IMR-90 (cell line): ENCODE measurements around the gene PDCD1. TPM values are rescaled to one million over a fixed set of nuclear protein-coding genes. Genes with fewer than 3 reads are reported as not detected.

Experiments used
- ATAC-seq: fragments of 200-7000 bp; cut with Tn5 transposase; 2 replicates; pipeline ENCODE4 v1.9.1; 2020; ENCODE audit warnings: low read depth, mild to moderate bottlenecking, moderate library complexity
- BruUV-seq: library from RNA; stranded (reverse); fragments of 400-500 nt; replicated peaks from 2 replicates; lab custom pipeline; 2021; lab: Mats Ljungman, UMichigan
- CTCF ChIA-PET: fragments of 300-600 bp; formaldehyde crosslinking; extraction: SDS; loops from one replicate; lab custom pipeline; 2021; ENCODE audit warnings: antibody characterized with exemption; lab: Yijun Ruan, JAX
- POLR2A ChIA-PET: fragments of 300-600 bp; sonication (Branson Sonifier 250); formaldehyde crosslinking; loops from one replicate; lab custom pipeline; 2022; ENCODE audit warnings: antibody characterized with exemption; ENCODE audit not compliant: unreplicated experiment; lab: Charles Lee
- DNase-seq: peaks from one replicate; pipeline ENCODE4 v3.0.0; 2013
- H2AFZ ChIP-seq: replicated peaks from 2 replicates; pipeline ENCODE3; 2013; ENCODE audit warnings: low read length, mild to moderate bottlenecking; ENCODE audit not compliant: poor library complexity
- H2AK5ac ChIP-seq: 2 replicates; pipeline ENCODE4 v1.6.1; 2013; ENCODE audit warnings: low read depth, low read length, inconsistent platforms
- H2AK9ac ChIP-seq: replicated peaks from 2 replicates; pipeline ENCODE3; 2013; ENCODE audit warnings: mild to moderate bottlenecking, low read depth, low read length, moderate library complexity; ENCODE audit not compliant: poor library complexity
- H2BK120ac ChIP-seq: 2 replicates; pipeline ENCODE4 v1.6.1; 2013; ENCODE audit warnings: low read depth, low read length, inconsistent platforms
- H2BK15ac ChIP-seq: 3 replicates; pipeline ENCODE4 v1.6.1; 2013; ENCODE audit warnings: low read depth, low read length, inconsistent platforms
- H2BK20ac ChIP-seq: 2 replicates; pipeline ENCODE4 v1.6.1; 2013; ENCODE audit warnings: low read depth, mild to moderate bottlenecking, inconsistent platforms, low read length, moderate library complexity
- H2BK5ac ChIP-seq: 2 replicates; pipeline ENCODE4 v1.6.1; 2013; ENCODE audit warnings: mild to moderate bottlenecking, low read depth, low read length, inconsistent platforms; ENCODE audit not compliant: poor library complexity, severe bottlenecking
- H3K14ac ChIP-seq: replicated peaks from 2 replicates; pipeline ENCODE4 v1.6.1; 2013; ENCODE audit warnings: low read depth, low read length, inconsistent platforms
- H3K18ac ChIP-seq: 2 replicates; pipeline ENCODE4 v1.6.1; 2013; ENCODE audit warnings: low read depth, low read length, control low read depth
- H3K23ac ChIP-seq: 2 replicates; pipeline ENCODE4 v1.6.1; 2013; ENCODE audit warnings: low read depth, low read length, inconsistent platforms
- H3K27ac ChIP-seq: 2 replicates; pipeline ENCODE4 v1.5.1; 2013; ENCODE audit warnings: mild to moderate bottlenecking, control low read depth, low read length; ENCODE audit not compliant: insufficient read depth
- H3K27me3 ChIP-seq: 2 replicates; pipeline ENCODE4 v1.6.1; 2013; ENCODE audit warnings: low read length; ENCODE audit not compliant: control insufficient read depth, insufficient read depth
- H3K36me3 ChIP-seq: 2 replicates; pipeline ENCODE4 v1.6.1; 2013; ENCODE audit warnings: low read length, mixed read lengths; ENCODE audit not compliant: control insufficient read depth, insufficient read depth
- H3K4ac ChIP-seq: 2 replicates; pipeline ENCODE4 v1.6.1; 2013; ENCODE audit warnings: low read depth, low read length, inconsistent platforms
- H3K4me1 ChIP-seq: 2 replicates; pipeline ENCODE4 v1.6.1; 2013; ENCODE audit warnings: low read length, mixed read lengths; ENCODE audit not compliant: control insufficient read depth, insufficient read depth
- H3K4me2 ChIP-seq: 2 replicates; pipeline ENCODE4 v1.6.1; 2013; ENCODE audit warnings: low read depth, mild to moderate bottlenecking, control low read depth, low read length, moderate library complexity
- H3K4me3 ChIP-seq: 2 replicates; pipeline ENCODE4 v1.5.1; 2013; ENCODE audit warnings: low read depth, mild to moderate bottlenecking, control low read depth, low read length, moderate library complexity; ENCODE audit not compliant: insufficient read depth
- H3K56ac ChIP-seq: 2 replicates; pipeline ENCODE4 v1.6.1; 2013; ENCODE audit warnings: low read length, inconsistent platforms; ENCODE audit not compliant: insufficient read depth; ENCODE audit errors: extremely low read depth
- H3K79me1 ChIP-seq, 2 experiments: 2 replicates each; pipeline ENCODE4 v1.6.1; 2013; ENCODE audit warnings: low read length in 2 of 2, inconsistent platforms in 1 of 2, low read depth in 1 of 2
- H3K9ac ChIP-seq: 2 replicates; pipeline ENCODE4 v1.6.1; 2013; ENCODE audit warnings: low read depth, low read length, control low read depth
- H3K9me1 ChIP-seq: 2 replicates; pipeline ENCODE4 v1.6.1; 2013; ENCODE audit warnings: low read length, inconsistent platforms; ENCODE audit not compliant: insufficient read depth
- H3K9me3 ChIP-seq: 2 replicates; pipeline ENCODE4 v1.6.1; 2013; ENCODE audit warnings: low read length; ENCODE audit not compliant: control insufficient read depth, insufficient read depth
- H4K20me1 ChIP-seq: 2 replicates; pipeline ENCODE4 v1.6.1; 2013; ENCODE audit warnings: low read length, inconsistent platforms; ENCODE audit not compliant: insufficient read depth
- H4K5ac ChIP-seq: 2 replicates; pipeline ENCODE4 v1.6.1; 2013; ENCODE audit warnings: mild to moderate bottlenecking, low read depth, low read length, control low read depth
- H4K8ac ChIP-seq, 2 experiments: 2 replicates each; pipeline ENCODE4 v1.6.1; 2013; ENCODE audit warnings: low read depth in 2 of 2, low read length in 2 of 2, control low read depth in 1 of 2, inconsistent platforms in 1 of 2
- H4K91ac ChIP-seq: 2 replicates; pipeline ENCODE4 v1.6.1; 2013; ENCODE audit warnings: low read depth, low read length, inconsistent platforms; ENCODE audit not compliant: insufficient read depth
- BHLHE40 ChIP-seq: fragments of 150-350 bp; IDR thresholded peaks from 2 replicates; pipeline ENCODE4 v1.6.1; 2016; ENCODE audit warnings: mild to moderate bottlenecking, low read depth, low read length
- CEBPB ChIP-seq: IDR thresholded peaks from 2 replicates; pipeline ENCODE4 v1.6.1; 2012; ENCODE audit warnings: low read depth, low read length, improper control_type of control experiment
- CHD1 ChIP-seq: IDR thresholded peaks from 2 replicates; pipeline ENCODE4 v1.6.1; 2012; ENCODE audit warnings: low read depth, low read length, improper control_type of control experiment
- ELK1 ChIP-seq: fragments of 150-350 bp; IDR thresholded peaks from 2 replicates; pipeline ENCODE4 v1.6.1; 2016; ENCODE audit warnings: low read depth, mild to moderate bottlenecking, low read length, moderate library complexity, borderline replicate concordance
- FOS ChIP-seq: fragments of 150-350 bp; IDR thresholded peaks from 2 replicates; pipeline ENCODE4 v1.6.1; 2016; ENCODE audit warnings: low read depth, low read length
- MAFK ChIP-seq: IDR thresholded peaks from 2 replicates; pipeline ENCODE4 v1.6.1; 2012; ENCODE audit warnings: low read depth, low read length, improper control_type of control experiment
- MXI1 ChIP-seq: IDR thresholded peaks from 2 replicates; pipeline ENCODE4 v1.6.1; 2012; ENCODE audit warnings: low read depth, mild to moderate bottlenecking, low read length, moderate library complexity, borderline replicate concordance
- NFE2L2 ChIP-seq: fragments of 150-350 bp; IDR thresholded peaks from 2 replicates; pipeline ENCODE4 v1.6.1; 2016; ENCODE audit warnings: low read depth, mild to moderate bottlenecking, low read length
- RAD21 ChIP-seq: IDR thresholded peaks from 2 replicates; pipeline ENCODE4 v1.6.1; 2012; ENCODE audit warnings: low read length, improper control_type of control experiment
- RCOR1 ChIP-seq: IDR thresholded peaks from 2 replicates; pipeline ENCODE4 v1.6.1; 2012; ENCODE audit warnings: mild to moderate bottlenecking, low read length, improper control_type of control experiment; ENCODE audit not compliant: insufficient replicate concordance
- RFX5 ChIP-seq: IDR thresholded peaks from 2 replicates; pipeline ENCODE4 v1.8.0; 2012; ENCODE audit warnings: low read depth, mild to moderate bottlenecking, low read length, moderate library complexity
- WGBS, 2 experiments: methylation state at CpG; one replicate each; pipeline versions ENCODE4 v1.1.5 to v1.1.7; 2013; ENCODE audit warnings: missing lambda C conversion rate in 2 of 2; ENCODE audit not compliant: insufficient read length in 1 of 2; ENCODE audit errors: extremely low coverage in 2 of 2; 5-methylcytosine and 5-hydroxymethylcytosine counted together
- dilution Hi-C: fragments of 300-500 bp; cut with HindIII; formaldehyde crosslinking; loops from one replicate; pipeline ENCODE4 v1.14.3; 2018; ENCODE audit warnings: low sequenced_read_pairs; ENCODE audit not compliant: unreplicated experiment
- in situ Hi-C: fragments of 300-500 bp; cut with MboI; formaldehyde crosslinking; loops from 3 replicates; pipeline ENCODE4 v1.14.3; 2019; ENCODE audit warnings: low sequenced_read_pairs, inconsistent platforms, mixed read lengths
- intact Hi-C: fragments of 100-400 bp; cut with micrococcal nuclease; formaldehyde crosslinking; loops from 2 replicates; pipeline ENCODE4 v1.10.0; 2022
- polyA plus RNA-seq, 3 experiments: library from polyadenylated mRNA; depleted of rRNA; stranded (reverse); fragments of >200 nt; gene quantifications; 2 replicates each; pipeline ENCODE4 v1.2.3, GENCODE V29; 2012; ENCODE audit warnings: low replicate concordance in 1 of 3
- total RNA-seq: library from RNA; depleted of rRNA; stranded (reverse); fragments of >200 nt; gene quantifications from 2 replicates; pipeline ENCODE4 v1.2.3, GENCODE V29; 2012

Gene PDCD1
- total and polyA plus RNA-seq, 2 of the 4 experiments (the other 2 are of a cell fraction): not detected

GRCh38 chr2:241808721-241809382 lies 49.8 kb downstream of the PDCD1 start, which contains the start of gene NEU4:
Gene NEU4 (plus strand): TSS chr2:241809193. CDS start chr2:241814485, 5,292 bp downstream.
- no peak within 1 kb of the TSS for H4K8ac ChIP-seq
- TF ChIP-seq RAD21: no peak
- TF ChIP-seq FOS: no peak
- TF ChIP-seq RFX5: no peak
- TF ChIP-seq CEBPB: no peak
- TF ChIP-seq NFE2L2: no peak
- TF ChIP-seq RCOR1: no peak
- TF ChIP-seq MAFK: no peak
- no peak for TF ChIP-seq ELK1
- TF ChIP-seq MXI1: no peak
- TF ChIP-seq BHLHE40: no peak
- no peak for TF ChIP-seq CHD1
- no peak within 1 kb of the TSS for H3K4me2 ChIP-seq
- H3K36me3 ChIP-seq: no peaks in the 10 kb centered on the region
- no peak within 1 kb of the TSS for H2BK20ac ChIP-seq
- H3K56ac ChIP-seq: no peak within 1 kb of the TSS
- peak within 1 kb of the TSS; percentile 49 for H2AFZ ChIP-seq
- dilution Hi-C loops: no loop called here
- no peak within 1 kb of the TSS for H2AK5ac ChIP-seq
- no peak within 1 kb of the TSS for H3K23ac ChIP-seq
- CTCF ChIA-PET: no interaction called here
- peaks cover 23% of the 10 kb centered on the region for H3K27me3 ChIP-seq
- H3K4me1 ChIP-seq: peaks cover 6% of the 10 kb centered on the region; the same call in 1 of the 2 replicates
- H4K5ac ChIP-seq: no peak within 1 kb of the TSS
- 77% methylated on average over 26 of the region's 31 CpGs; no CpG with 5 or more reads in 1 of the 2 experiments for whole genome bisulfite sequencing, 2 experiments
- no peaks in the 10 kb centered on the region for H3K9me3 ChIP-seq
- H3K14ac ChIP-seq: no peak within 1 kb of the TSS
- no peak within 1 kb of the TSS for H3K9ac ChIP-seq
- H2AK9ac ChIP-seq: no peak within 1 kb of the TSS
- no peaks in the 10 kb centered on the region for H3K9me1 ChIP-seq
- no peak within 1 kb of the TSS for H2BK120ac ChIP-seq
- H4K20me1 ChIP-seq: no peaks in the 10 kb centered on the region
- no peak within 1 kb of the TSS for H2BK15ac ChIP-seq
- H2BK5ac ChIP-seq: no peak within 1 kb of the TSS
- ATAC-seq (no peak), DNase-seq (no peak)
- no peak within 1 kb of the TSS for H3K4me3 ChIP-seq
- in situ Hi-C loops: no loop called here
- POLR2A ChIA-PET: no interaction called here
- intact Hi-C loops: no loop called here
- no TSS peak for BruUV-seq
- no peak within 1 kb of the TSS for H3K27ac ChIP-seq
- H4K91ac ChIP-seq: no peak within 1 kb of the TSS
- H3K18ac ChIP-seq: no peak within 1 kb of the TSS
- H3K79me1 ChIP-seq: no peaks in the 10 kb centered on the region
- H3K4ac ChIP-seq: no peak within 1 kb of the TSS
